ENCODE measurements around the gene DGKH. TPM values are rescaled to one million over a fixed set of nuclear protein-coding genes. Genes with fewer than 3 reads are reported as not detected.

The DGKH gene
- total and polyA plus RNA-seq, 10 of the 15 experiments (the other 5 are each of a cell fraction or from before 2014, with no cell fraction given), result 1.3 to 15.2 (median 7.3) TPM

- TF ChIP-seq, protein P1, sequence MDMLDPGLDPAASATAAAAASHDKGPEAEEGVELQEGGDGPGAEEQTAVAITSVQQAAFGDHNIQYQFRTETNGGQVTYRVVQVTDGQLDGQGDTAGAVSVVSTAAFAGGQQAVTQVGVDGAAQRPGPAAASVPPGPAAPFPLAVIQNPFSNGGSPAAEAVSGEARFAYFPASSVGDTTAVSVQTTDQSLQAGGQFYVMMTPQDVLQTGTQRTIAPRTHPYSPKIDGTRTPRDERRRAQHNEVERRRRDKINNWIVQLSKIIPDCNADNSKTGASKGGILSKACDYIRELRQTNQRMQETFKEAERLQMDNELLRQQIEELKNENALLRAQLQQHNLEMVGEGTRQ (IDR thresholded peaks at IDR 0.05; ENCODE audit: borderline replicate concordance, low read depth, low read length), result no peak
- TF ChIP-seq MEF2B (IDR thresholded peaks at IDR 0.05; ENCODE audit: partially characterized antibody, poor library complexity, severe bottlenecking), result no peak
- TF ChIP-seq, protein P2, sequence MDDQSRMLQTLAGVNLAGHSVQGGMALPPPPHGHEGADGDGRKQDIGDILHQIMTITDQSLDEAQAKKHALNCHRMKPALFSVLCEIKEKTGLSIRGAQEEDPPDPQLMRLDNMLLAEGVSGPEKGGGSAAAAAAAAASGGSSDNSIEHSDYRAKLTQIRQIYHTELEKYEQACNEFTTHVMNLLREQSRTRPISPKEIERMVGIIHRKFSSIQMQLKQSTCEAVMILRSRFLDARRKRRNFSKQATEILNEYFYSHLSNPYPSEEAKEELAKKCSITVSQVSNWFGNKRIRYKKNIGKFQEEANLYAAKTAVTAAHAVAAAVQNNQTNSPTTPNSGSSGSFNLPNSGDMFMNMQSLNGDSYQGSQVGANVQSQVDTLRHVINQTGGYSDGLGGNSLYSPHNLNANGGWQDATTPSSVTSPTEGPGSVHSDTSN (IDR thresholded peaks at IDR 0.05; ENCODE audit: insufficient replicate concordance, low read depth, low read length), result no peak
- TF ChIP-seq SIN3A (IDR thresholded peaks at IDR 0.05; ENCODE audit: low read depth, low read length), result no peak
These were observed 66.5 kb downstream of the DGKH start (continued) for GRCh38 chr13:42114912-42115311.

GRCh38 chr13:42116225-42116624 is 67.8 kb downstream of the DGKH start:
- BruUV-seq (replicated peaks), result no TSS peak
- in situ Hi-C loops (cut with MboI), result no loop called here
- Histone ChIP-seq H3K4me2 (ENCODE audit: control insufficient read depth, insufficient read depth) (no peak overlapping the region), H3K79me2 (ENCODE audit: control insufficient read depth, insufficient read depth, low read length) (peaks cover 2% of the 10 kb centered on the region), H3K27ac (ENCODE audit: control insufficient read depth, insufficient read depth) (no peak overlapping the region), H3K4me3 (no peak overlapping the region), H3K4me1 (ENCODE audit: control insufficient read depth, insufficient read depth, low read length) (no peaks in the 10 kb centered on the region; the same call in 1 of the 2 replicates), H2AFZ (ENCODE audit: control insufficient read depth, low read depth, low read length) (no peak overlapping the region), H3K36me3 (ENCODE audit: control insufficient read depth in 2 of 2, insufficient read depth in 2 of 2, low read length in 1 of 2) (no peaks in the 10 kb centered on the region), H4K20me1 (ENCODE audit: control insufficient read depth, insufficient read depth) (no peaks in the 10 kb centered on the region), H3K27me3 (replicated peaks in 1 of 2; ENCODE audit: control insufficient read depth in 2 of 2, insufficient read depth in 2 of 2, low read length in 1 of 2) (no peaks in the 10 kb centered on the region), H3K9me3 (replicated peaks; ENCODE audit: control insufficient read depth, insufficient read depth, low read length) (no peaks in the 10 kb centered on the region), H3K9ac (ENCODE audit: control insufficient read depth, insufficient read depth, low read length) (no peak overlapping the region)
- ChIA-PET POLR2A (interaction anchor here (0.6 kb wide), 1 partner anchor 787 kb away, joined by 5 read pairs; no protein-coding TSS in a partner anchor), SMC1A (ENCODE audit: uncharacterized antibody, unreplicated experiment) (interaction anchor here (0.7 to 10.0 kb wide), 8 partner anchors 9 to 448 kb away, joined by 3 to 115 read pairs (median 3); no protein-coding TSS in a partner anchor), RAD21 (ENCODE audit: unreplicated experiment) (interaction anchor here (0.8 to 1.1 kb wide), 3 partner anchors 448 to 464 kb away, joined by 3 to 4 read pairs (median 3); no protein-coding TSS in a partner anchor), CTCF (interaction anchor here (0.7 to 11.5 kb wide), 6 partner anchors 9 to 784 kb away, joined by 3 to 150 read pairs (median 3); no protein-coding TSS in a partner anchor)
- ATAC-seq (no peak), DNase-seq (ENCODE audit: low read depth, low spot score) (no peak), FAIRE-seq (no peak)
- intact Hi-C loops (cut with micrococcal nuclease; ENCODE audit: unreplicated experiment), result no loop called here
- 100% methylated on average over 2 of the region's 2 CpGs for WGBS (ENCODE audit: insufficient coverage, insufficient replicate concordance, low lambda C conversion rate, missing lambda C conversion rate)
- no peak for TF ChIP-seq DPF2 (IDR thresholded peaks at IDR 0.05)
- no peak for TF ChIP-seq NFYB (IDR thresholded peaks at IDR 0.05; ENCODE audit: insufficient read depth, low read depth, low read length)
- no peak for TF ChIP-seq PAX5 (IDR thresholded peaks at IDR 0.05; ENCODE audit: borderline replicate concordance, low read depth, low read length)
- no peak for TF ChIP-seq ATF2 (IDR thresholded peaks at IDR 0.05; ENCODE audit: low read length)
- TF ChIP-seq YBX1 (IDR thresholded peaks at IDR 0.05), result no peak
- no peak for TF ChIP-seq CHD1 (IDR thresholded peaks at IDR 0.05; ENCODE audit: low read depth, low read length)
- TF ChIP-seq, protein P3, sequence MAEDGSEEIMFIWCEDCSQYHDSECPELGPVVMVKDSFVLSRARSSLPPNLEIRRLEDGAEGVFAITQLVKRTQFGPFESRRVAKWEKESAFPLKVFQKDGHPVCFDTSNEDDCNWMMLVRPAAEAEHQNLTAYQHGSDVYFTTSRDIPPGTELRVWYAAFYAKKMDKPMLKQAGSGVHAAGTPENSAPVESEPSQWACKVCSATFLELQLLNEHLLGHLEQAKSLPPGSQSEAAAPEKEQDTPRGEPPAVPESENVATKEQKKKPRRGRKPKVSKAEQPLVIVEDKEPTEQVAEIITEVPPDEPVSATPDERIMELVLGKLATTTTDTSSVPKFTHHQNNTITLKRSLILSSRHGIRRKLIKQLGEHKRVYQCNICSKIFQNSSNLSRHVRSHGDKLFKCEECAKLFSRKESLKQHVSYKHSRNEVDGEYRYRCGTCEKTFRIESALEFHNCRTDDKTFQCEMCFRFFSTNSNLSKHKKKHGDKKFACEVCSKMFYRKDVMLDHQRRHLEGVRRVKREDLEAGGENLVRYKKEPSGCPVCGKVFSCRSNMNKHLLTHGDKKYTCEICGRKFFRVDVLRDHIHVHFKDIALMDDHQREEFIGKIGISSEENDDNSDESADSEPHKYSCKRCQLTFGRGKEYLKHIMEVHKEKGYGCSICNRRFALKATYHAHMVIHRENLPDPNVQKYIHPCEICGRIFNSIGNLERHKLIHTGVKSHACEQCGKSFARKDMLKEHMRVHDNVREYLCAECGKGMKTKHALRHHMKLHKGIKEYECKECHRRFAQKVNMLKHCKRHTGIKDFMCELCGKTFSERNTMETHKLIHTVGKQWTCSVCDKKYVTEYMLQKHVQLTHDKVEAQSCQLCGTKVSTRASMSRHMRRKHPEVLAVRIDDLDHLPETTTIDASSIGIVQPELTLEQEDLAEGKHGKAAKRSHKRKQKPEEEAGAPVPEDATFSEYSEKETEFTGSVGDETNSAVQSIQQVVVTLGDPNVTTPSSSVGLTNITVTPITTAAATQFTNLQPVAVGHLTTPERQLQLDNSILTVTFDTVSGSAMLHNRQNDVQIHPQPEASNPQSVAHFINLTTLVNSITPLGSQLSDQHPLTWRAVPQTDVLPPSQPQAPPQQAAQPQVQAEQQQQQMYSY (CRISPR knock-in tag; IDR thresholded peaks at IDR 0.05), result no peak
- TF ChIP-seq FOXM1 (IDR thresholded peaks at IDR 0.05; ENCODE audit: low read depth, low read length), result no peak
- no peak for TF ChIP-seq SPI1 (IDR thresholded peaks at IDR 0.05; ENCODE audit: borderline replicate concordance, insufficient read depth, low read depth, low read length)
- TF ChIP-seq SMARCA5 (IDR thresholded peaks at IDR 0.05), result no peak
